Activated CD4-positive, CD25-positive, alpha-beta regulatory T cell treated with anti-CD3 and anti-CD28 coated beads, Interleukin-2, amount 50 U/mL, for 24 hours (primary cell): ENCODE data around the gene PDGFRB.

Experiments used
- ATAC-seq, 2 donors: fragments of 150-1000 bp; cut with Tn5 transposase; one replicate each; pipeline ENCODE4 v1.10.0; 2021; ENCODE audit warnings: mild to moderate bottlenecking in 1 of 2, moderate library complexity in 1 of 2

The PDGFRB gene

GRCh38 chr5:150080696-150081435 is 74.8 kb downstream of the PDGFRB start:
- no peak for ATAC-seq

- ATAC-seq = no peak
These were observed 75.7 kb downstream of the PDGFRB start for GRCh38 chr5:150079909-150080461.

- no peak for ATAC-seq
These were observed 76.6 kb downstream of the PDGFRB start for GRCh38 chr5:150078802-150079689.

- ATAC-seq = no peak
These were observed 77.4 kb downstream of the PDGFRB start for GRCh38 chr5:150077996-150078801.

- ATAC-seq = no peak
These were observed 78.6 kb downstream of the PDGFRB start for GRCh38 chr5:150077060-150077459.

GRCh38 chr5:150075806-150076205 is 79.8 kb downstream of the PDGFRB start:
- ATAC-seq = no peak

GRCh38 chr5:150075233-150075632 is 80.4 kb downstream of the PDGFRB start:
- no peak for ATAC-seq

GRCh38 chr5:150073677-150074076 is 82.0 kb downstream of the PDGFRB start:
- ATAC-seq = no peak

- no peak for ATAC-seq
These were observed 82.5 kb downstream of the PDGFRB start for GRCh38 chr5:150073086-150073625.

- ATAC-seq = no peak
These were observed 84.8 kb downstream of the PDGFRB start for GRCh38 chr5:150070821-150071220.

- ATAC-seq = no peak
These were observed 85.7 kb downstream of the PDGFRB start for GRCh38 chr5:150069672-150070627.

GRCh38 chr5:150068961-150069645 is 86.5 kb downstream of the PDGFRB start:
- ATAC-seq = no peak

- no peak for ATAC-seq
These were observed 87.2 kb downstream of the PDGFRB start for GRCh38 chr5:150068472-150068871.

- ATAC-seq = no peak
These were observed 87.6 kb downstream of the PDGFRB start for GRCh38 chr5:150068071-150068470.

- ATAC-seq = peak; percentile 7 to 24
These were observed 88.2 kb downstream of the PDGFRB start for GRCh38 chr5:150067405-150067960.

GRCh38 chr5:150066901-150067396 is 88.7 kb downstream of the PDGFRB start:
- ATAC-seq = peak; percentile 51 to 71

GRCh38 chr5:150066436-150066835 is 89.2 kb downstream of the PDGFRB start:
- ATAC-seq = no peak

GRCh38 chr5:150065886-150066285 is 89.8 kb downstream of the PDGFRB start:
- ATAC-seq = no peak

GRCh38 chr5:150065346-150065745 is 90.3 kb downstream of the PDGFRB start:
- ATAC-seq = no peak

GRCh38 chr5:150064681-150065220 is 90.9 kb downstream of the PDGFRB start:
- ATAC-seq = no peak
